DLD1 (cell line): ENCODE measurements around the gene ZNF524.

ENCODE experiments used
- in situ Hi-C: cut with HindIII; loops from 2 replicates; pipeline ENCODE4 v1.10.0; 2017; ENCODE audit warnings: low sequenced_read_pairs

ZNF524 gene

GRCh38 chr19:55618426-55618825 is 18.3 kb downstream of the ZNF524 start:
- in situ Hi-C loops, result no loop called here

GRCh38 chr19:55619286-55619685 is 19.2 kb downstream of the ZNF524 start:
- in situ Hi-C loops, result no loop called here

DNA sequence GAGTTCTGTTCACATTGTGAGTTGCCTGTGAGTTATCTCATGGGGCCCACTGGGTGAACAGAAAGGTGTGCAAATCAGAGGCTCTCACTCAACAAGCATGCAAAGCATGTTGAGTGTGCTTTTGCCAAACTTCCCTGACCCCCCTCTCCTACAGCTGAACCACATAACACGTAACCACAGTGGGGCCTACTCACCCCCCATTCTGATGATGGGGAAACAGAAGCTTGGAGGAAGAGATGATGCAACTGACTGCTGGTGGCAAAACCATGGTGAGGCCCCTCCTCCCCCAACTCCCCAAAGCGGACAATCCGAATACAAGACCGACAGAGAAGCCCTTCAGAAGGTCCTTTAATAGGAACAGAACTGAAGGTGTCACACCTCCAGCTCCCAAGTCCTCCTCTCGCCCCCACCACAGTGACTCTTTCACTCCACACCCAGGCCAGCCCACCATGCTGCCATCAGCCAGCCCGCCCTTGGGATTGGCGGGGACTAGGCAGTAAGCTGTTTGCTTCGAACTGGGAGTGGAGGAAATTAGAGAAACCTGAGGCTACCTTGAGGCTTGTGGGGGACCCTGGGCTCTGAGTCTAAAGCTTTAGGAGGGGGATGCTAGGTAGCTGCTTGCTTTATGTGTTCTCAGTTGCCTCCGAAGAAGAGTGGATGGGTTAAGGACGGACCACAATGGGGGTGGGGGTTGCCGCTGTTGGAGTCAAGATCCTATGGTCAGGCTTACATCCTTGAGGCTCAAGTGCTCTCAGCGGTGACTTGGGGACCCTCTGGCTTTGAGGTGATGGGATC is 20.5 kb downstream of the ZNF524 start:
- in situ Hi-C loops, result loop anchor here (5.0 to 10.0 kb wide), 2 partner anchors 93 to 446 kb away; no protein-coding TSS in a partner anchor

GRCh38 chr19:55621205-55621672 is 21.2 kb downstream of the ZNF524 start:
- in situ Hi-C loops, result loop anchor here (5.0 to 10.0 kb wide), 2 partner anchors 94 to 446 kb away; no protein-coding TSS in a partner anchor

DNA sequence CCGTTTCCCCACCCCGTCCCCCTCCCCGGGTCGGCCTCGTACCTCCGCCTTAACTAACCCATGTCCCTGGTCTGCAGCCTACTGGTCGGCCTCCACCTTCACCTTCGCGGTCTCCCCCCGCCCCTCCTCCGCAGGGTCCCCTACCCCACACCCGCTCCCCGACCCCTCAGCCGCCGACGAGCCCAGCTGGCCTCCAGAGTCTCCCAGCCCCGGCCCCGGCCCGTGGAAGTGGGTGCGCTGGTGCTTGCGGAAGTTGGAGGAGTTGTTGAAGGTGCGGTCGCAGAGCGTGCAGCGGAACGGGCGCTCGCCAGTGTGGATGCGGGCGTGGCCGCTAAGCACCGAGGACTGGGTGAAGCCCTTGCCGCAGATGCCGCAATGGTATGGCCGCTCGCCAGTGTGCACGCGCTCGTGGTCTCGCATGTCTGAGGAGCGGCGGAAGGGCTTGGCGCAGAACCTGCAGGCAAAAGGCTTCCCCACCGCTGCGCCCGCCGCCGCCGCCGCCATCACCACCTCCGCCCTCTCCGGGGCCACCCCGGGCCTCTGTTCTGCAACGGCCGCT is 21.7 kb downstream of the ZNF524 start:
- in situ Hi-C loops, result loop anchor here (5.0 to 10.0 kb wide), 2 partner anchors 94 to 447 kb away; no protein-coding TSS in a partner anchor

DNA sequence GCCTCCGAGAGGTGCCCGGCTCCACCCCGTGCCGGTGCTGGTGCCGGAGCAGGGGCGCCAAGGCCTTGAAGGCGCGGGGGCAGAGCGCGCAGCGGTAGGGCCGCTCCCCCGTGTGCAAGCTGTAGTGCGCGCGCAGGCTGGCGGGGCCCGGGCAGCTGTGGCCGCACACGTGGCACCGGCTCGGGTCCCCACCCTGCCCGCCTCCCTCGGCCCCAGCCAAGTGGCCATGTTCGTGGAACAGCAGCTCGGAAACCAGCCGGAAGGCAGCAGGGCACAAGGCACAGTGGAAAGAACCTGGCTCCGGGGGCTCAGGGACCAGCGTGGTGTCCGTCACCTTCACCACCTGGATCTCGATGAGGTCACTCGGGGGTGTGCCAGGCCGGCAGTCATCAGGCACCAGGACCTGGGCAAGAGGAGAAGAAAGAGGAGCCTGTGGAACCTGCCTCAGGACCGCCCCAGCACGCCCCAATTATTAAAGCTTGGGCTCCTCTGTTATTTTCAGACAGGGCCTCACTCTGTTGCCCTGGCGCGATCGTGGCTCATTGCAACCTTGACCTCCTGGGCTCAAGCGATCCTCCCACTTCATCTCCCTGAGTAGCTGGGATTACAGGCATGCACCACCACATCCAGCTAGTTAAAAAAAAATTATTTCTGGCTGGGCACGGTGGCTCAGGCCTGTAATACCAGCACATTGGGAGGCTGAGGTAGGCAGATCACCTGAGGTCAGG is 22.3 kb downstream of the ZNF524 start:
- in situ Hi-C loops, result loop anchor here (5.0 to 10.0 kb wide), 2 partner anchors 95 to 448 kb away; no protein-coding TSS in a partner anchor

DNA sequence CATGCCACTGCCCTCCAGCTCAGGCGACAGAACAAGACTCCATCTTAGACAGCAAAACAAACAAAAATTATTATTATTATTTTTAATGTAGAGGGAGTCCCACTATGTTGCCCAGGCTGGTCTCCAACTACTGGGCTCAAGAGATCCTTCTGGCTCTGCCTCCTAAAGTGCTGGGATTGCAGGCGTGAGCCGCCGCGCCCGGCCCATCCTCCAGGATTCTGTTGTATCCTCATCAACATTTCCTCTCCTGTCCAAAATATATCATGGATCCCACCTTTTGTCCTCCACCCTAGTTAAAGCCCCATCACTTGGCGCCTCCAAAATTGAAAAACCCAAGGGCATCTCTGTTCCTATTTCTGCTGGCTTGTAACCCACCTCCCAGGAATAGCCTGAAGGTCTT is 23.0 kb downstream of the ZNF524 start:
- in situ Hi-C loops, result loop anchor here (5.0 to 10.0 kb wide), 2 partner anchors 96 to 448 kb away; no protein-coding TSS in a partner anchor

DNA sequence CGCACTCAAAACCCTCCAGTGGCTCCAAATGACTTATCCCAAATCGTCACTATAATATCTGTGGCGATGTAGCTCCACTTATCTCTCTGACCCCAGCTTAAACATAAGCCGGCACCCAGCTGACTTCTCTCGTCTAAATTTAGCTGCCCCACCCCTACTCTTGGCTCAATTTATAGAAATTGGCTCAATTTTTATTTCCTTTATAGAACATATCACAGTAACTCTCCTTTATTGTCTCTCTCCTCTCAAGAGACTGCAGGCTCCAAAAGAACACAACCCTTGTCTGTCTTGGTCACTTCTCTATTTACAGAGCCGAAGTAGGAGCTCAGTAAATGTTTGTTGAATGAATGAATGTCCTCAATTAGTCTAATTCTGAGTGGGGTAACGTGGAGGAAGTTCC is 23.5 kb downstream of the ZNF524 start:
- in situ Hi-C loops, result loop anchor here (5.0 to 10.0 kb wide), 2 partner anchors 96 to 449 kb away; no protein-coding TSS in a partner anchor

DNA sequence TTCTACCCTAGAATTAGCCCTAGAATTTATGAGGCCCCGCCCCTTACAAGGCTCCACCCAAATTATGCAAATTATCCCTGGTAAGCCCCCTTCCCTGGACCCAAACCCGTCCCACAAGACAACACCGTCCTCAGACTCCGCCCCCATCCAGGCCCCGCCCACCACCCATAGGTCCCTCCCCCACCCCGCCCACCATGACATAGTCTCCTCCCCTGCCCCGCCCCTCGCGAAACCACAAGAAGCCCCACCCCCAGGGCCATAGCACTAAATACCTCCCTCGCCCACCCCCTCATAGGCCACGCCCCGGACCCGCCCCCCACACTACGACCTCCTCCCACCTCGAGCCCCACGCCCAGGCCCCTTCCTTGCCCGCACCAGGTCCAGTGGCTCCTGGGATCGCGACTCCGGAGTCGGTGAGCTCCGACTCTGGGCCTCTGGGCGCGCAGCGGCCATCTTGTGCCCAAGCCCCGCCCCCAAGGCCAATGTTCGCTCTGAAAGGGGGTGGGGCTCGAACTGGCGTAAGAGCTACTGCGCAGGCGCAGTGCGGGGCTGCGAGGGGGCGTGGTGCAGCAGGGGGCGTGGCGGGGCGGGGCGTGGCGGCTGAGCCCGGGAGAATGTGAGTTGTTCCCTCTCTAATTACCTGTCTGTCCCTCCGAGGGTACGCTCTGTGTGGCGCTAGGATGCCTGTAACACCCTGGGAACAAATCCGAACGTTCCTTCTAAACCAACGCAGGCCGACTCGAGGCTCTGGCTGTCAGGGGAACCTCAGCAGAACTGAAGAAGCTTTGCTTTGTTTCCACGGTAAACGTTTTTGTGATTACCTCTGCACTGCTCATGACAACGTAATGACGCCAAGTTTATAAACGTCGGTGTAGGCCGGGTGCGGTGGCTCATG is 24.3 kb downstream of the ZNF524 start, which contains the start of gene ZNF784:
Gene ZNF784 (minus strand): TSS at position 458 of the 895 bp plus-strand sequence. CDS start 5 bp downstream, at position 453.
- in situ Hi-C loops, result loop anchor here (5.0 to 10.0 kb wide), 2 partner anchors 97 to 450 kb away; no protein-coding TSS in a partner anchor

- in situ Hi-C loops, result loop anchor here (10.0 kb wide), 1 partner anchor 450 kb away; no protein-coding TSS in a partner anchor
Observed at GRCh38 chr19:55625004-55625326, 24.9 kb downstream of the ZNF524 start.

GRCh38 chr19:55626350-55626749 is 26.3 kb downstream of the ZNF524 start:
- in situ Hi-C loops, result loop anchor here (10.0 kb wide), 1 partner anchor 452 kb away; no protein-coding TSS in a partner anchor

DNA sequence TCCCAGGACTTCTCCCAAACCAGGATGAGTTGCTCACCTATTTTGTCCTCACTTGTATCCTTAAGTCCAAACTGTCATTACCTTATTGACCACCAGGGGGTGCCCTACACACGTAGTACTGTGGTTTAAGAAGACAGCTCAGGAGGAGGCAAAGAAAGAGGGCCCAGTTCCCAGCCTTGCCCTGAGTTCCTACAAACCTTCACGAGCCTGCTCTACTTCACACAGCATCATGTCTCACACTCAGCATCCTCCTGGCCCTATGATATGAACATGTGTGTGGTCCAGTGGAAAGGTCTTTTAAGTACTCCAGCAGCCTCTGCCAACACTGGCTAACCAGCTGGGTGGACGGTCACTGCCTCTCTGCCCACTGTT is 32.4 kb downstream of the ZNF524 start:
- in situ Hi-C loops, result no loop called here

GRCh38 chr19:55633861-55634260 is 33.8 kb downstream of the ZNF524 start:
- in situ Hi-C loops, result no loop called here

DNA sequence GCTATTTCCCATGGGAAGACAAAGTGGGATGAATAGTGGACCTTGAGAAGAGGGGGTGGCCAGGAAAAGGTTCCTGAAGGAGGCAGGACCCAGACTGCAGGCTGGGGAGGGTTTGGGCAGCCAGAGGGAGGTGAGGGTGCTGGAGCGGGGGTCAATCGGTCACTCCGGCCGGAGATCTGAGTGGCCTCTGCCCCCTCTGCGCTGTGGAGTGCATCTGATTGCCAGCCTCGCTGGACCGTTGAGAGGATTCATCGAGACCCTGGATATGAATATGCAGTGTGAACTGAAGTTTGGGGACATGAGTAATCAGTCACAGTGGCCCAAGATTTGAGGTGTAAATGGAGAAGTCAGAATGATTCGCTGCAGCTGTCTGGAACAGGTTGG is 35.2 kb downstream of the ZNF524 start:
- in situ Hi-C loops, result no loop called here

DNA sequence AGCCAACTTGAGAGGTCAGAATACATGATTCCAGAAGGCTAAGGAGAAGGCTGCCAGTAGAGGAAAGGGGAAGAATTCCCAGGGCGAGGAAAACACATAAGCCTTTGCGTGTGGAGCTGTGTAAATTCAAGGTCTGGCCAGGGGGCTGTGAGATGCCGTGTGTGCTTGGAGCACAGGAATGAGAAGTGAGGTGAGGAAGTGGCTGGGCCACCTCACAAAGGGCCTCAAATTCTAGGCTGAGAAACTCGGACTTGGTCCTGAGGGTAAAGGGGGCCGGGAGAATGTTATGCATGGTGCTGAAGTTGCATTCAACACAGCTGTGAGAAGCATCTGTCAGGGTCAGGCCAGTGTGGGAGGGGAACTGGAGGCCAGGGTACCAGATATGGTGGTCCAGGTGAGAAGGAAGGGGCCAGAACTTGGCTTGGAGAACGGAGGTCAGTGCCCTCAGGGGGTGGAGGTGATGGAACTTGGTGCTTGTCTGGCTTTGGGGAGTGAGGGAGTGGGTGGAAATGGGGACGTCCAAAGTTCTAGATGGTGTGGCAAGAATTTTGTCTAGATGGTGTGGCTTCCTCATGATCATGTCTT is 35.9 kb downstream of the ZNF524 start:
- in situ Hi-C loops, result no loop called here

DNA sequence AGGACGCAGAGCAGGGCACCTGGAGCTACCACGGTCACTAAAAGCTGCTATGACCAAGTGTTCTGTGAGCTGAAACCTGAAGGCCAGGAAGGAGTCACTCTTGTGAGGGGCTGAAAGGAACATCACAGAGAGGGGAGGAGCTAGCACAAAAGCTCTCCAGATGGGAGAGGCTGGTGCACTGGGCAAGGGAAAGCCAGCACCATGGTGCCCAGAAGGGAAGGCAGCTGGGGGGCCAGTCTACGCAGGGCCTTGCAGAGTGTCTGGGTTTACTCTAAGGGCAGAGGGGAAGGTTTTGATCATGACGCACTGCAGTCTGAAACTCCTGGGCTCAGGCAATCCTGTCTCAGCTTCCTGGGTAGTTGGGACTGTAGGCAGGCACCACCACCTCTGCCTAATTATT is 36.6 kb downstream of the ZNF524 start:
- in situ Hi-C loops, result no loop called here

DNA sequence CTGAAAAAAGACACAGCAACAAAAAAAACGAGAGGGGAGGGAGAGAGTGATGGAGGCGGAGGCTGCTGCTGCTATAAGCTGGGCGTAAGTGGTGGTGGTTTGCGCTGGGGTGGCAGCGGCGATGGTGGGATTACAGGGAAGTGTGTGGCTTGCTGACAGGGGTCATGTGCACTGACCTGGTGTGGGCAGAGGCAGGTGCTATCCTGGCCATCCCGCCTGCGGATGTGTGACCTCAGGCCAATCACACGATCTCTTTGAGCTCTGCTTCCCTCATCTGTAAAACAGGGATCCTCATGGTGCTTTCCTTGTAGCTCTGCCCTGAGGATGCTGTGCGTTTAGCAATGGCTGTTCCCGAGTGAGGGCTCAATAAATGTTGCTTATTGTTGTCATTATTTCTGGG is 37.4 kb downstream of the ZNF524 start:
- in situ Hi-C loops, result no loop called here

- in situ Hi-C loops, result no loop called here
Observed at GRCh38 chr19:55638864-55639359, 38.8 kb downstream of the ZNF524 start.

DNA sequence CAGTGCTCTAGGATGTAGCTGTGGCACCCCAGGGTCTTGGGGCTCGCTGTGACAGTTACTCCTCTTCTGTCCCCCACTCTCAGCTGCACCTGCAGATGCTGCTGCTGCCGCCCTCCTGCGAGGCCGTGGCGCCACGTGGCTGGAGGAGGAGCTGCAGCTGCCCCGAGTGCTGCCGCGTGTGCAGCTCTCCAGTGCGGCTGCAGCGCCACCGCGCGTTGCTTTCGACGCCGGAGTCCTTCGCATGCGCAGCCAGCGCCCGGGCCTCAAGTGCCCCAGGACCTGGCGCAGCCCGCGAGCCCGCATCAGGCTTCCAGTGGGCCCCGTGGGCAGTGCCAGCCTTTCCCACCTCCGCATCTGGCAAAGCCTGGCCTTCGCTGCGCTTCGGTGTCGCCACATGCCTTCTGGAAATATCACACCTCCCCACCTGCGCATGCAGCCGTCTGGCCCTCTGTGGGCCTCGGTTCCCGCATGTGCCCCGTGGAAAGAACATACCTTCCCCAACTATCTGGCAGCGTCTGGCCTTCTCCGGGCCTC is 40.0 kb downstream of the ZNF524 start:
- in situ Hi-C loops, result no loop called here
